Brain microvascular endothelial cell (primary cell): ENCODE data around the gene RPL10.

Experiments used
- DNase-seq: peaks from one replicate; pipeline ENCODE4 v3.0.0-alpha.2; 2020
- H3K27ac ChIP-seq: fragments of 250-450 bp; sonication (Bioruptor Pico); 2 replicates; pipeline ENCODE4 v1.5.1; 2020; ENCODE audit warnings: mild to moderate bottlenecking, moderate library complexity
- H3K27me3 ChIP-seq: fragments of 250-450 bp; sonication (Bioruptor Pico); replicated peaks from 2 replicates; pipeline ENCODE4 v1.5.1; 2020; ENCODE audit warnings: mild to moderate bottlenecking
- H3K36me3 ChIP-seq: fragments of 250-450 bp; sonication (Bioruptor Pico); replicated peaks from 2 replicates; pipeline ENCODE4 v1.5.1; 2020; ENCODE audit warnings: mild to moderate bottlenecking
- H3K4me3 ChIP-seq: 2 replicates; pipeline ENCODE4 v1.5.1; 2011; ENCODE audit warnings: low read depth, mild to moderate bottlenecking, control low read depth, low read length, moderate library complexity
- in situ Hi-C: cut with HindIII; loops from 2 replicates; pipeline ENCODE4 v1.10.0; 2017; ENCODE audit warnings: low sequenced_read_pairs, low pct_ligation_motif_present
- TF ChIP-seq, protein P1 (sequence below): IDR thresholded peaks from 2 replicates; pipeline ENCODE4 v1.5.1; 2011; ENCODE audit warnings: low read depth, mild to moderate bottlenecking, moderate library complexity, low read length, control low read depth, inconsistent platforms; ENCODE audit errors: missing control alignments

Gene RPL10

GRCh38 chrX:154374313-154375155, 23.6 kb upstream of the RPL10 start, which contains the start of gene FLNA:
Gene FLNA (minus strand): TSS chrX:154374634. CDS start chrX:154371245, 3,389 bp downstream.
- TF ChIP-seq, protein P1, sequence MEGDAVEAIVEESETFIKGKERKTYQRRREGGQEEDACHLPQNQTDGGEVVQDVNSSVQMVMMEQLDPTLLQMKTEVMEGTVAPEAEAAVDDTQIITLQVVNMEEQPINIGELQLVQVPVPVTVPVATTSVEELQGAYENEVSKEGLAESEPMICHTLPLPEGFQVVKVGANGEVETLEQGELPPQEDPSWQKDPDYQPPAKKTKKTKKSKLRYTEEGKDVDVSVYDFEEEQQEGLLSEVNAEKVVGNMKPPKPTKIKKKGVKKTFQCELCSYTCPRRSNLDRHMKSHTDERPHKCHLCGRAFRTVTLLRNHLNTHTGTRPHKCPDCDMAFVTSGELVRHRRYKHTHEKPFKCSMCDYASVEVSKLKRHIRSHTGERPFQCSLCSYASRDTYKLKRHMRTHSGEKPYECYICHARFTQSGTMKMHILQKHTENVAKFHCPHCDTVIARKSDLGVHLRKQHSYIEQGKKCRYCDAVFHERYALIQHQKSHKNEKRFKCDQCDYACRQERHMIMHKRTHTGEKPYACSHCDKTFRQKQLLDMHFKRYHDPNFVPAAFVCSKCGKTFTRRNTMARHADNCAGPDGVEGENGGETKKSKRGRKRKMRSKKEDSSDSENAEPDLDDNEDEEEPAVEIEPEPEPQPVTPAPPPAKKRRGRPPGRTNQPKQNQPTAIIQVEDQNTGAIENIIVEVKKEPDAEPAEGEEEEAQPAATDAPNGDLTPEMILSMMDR = no peak
- in situ Hi-C loops = no loop called here
- DNase-seq = no peak
- no peaks in the 10 kb centered on the region for H3K27me3 ChIP-seq
- peak within 1 kb of the TSS; percentile 20 for H3K27ac ChIP-seq
- peak within 1 kb of the TSS; percentile 62 for H3K4me3 ChIP-seq
- H3K36me3 ChIP-seq = peaks cover 12% of the 10 kb centered on the region

DNA sequence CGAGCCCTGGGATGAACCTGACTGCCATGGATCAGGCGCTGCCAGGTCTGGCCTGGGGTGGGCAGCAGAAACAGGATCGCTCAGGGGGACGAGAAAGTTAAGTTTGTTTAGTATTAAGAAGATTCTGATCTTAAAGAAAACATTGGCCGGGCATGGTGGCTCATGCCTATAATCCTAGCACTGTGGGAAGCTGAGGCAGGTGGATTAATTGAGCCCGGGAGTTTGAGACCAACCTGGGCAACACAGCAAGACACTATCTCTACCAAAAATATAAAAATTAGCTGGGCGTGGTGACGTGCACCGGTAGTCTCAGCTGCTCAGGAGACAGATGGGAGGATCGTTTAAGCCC, 23.0 kb upstream of the RPL10 start:
- peaks cover 8% of the 10 kb centered on the region for H3K36me3 ChIP-seq
- DNase-seq = no peak
- H3K27ac ChIP-seq = peak overlapping the region; percentile 18
- TF ChIP-seq, protein P1 = no peak
- H3K27me3 ChIP-seq = no peaks in the 10 kb centered on the region
- in situ Hi-C loops = no loop called here
- H3K4me3 ChIP-seq = no peak overlapping the region

DNA sequence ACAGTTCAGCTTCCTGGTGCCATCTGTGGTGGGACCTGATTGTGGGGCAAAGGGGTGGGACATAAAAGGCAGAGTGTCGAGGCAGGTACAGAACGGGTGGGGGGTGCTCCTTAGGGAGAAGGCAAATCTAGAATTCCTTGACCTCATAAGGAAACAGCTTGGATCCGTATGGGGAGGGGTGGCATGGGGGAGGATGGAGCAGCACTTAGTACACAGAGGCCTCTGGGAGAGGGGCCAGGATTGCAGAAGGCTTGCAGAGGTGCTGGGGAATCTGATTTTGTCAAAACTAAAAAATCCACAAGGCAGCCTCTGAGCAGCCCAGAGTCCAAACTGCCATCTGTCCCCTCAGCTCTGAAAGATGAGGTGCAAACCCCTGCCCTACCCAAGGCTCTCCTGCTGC, 21.4 kb upstream of the RPL10 start:
- TF ChIP-seq, protein P1 = no peak
- in situ Hi-C loops = no loop called here
- Histone ChIP-seq H3K27ac (no peak overlapping the region), H3K27me3 (no peaks in the 10 kb centered on the region), H3K36me3 (no peaks in the 10 kb centered on the region), H3K4me3 (no peak overlapping the region)
- no peak for DNase-seq

DNA sequence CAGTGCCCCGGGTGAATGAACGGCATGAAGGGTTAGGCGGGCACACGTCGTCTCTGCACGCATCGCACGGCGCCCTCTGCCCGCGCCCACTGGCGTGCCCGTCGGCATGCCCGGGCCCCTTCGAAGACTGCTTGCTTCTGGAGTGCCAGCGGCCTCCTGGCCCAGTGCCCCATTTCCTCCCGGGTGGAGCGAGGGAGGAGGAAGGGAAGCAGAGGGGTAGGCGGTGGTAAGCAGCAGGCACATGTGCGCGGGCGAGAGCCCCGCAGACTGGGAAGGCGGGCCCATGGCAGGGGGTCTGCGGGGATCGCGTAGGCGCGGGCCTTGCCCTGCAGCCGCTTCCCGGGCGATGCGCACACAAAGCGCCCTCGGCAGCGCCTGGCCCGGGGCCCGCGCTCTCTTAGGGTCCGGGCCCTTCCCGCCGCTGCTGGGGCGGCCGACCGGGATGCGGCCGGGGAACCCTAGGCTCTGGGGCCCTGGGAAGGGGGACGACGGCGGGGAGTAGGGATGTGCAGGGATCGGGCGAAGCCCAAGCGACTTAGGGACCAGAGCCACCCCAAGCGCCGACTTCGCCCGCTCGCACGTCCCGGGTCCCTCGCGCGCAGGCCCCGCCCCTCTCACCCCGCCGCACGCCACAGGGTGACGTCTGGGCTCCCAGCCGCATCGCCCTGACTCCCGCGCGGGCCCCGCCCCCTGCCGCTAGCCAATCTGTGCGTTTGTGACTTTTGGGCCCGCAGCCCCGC, 19.9 kb upstream of the RPL10 start:
- in situ Hi-C loops = no loop called here
- H3K27me3 ChIP-seq = no peaks in the 10 kb centered on the region
- DNase-seq = no peak
- H3K4me3 ChIP-seq = peak overlapping the region; percentile 43
- no peaks in the 10 kb centered on the region for H3K36me3 ChIP-seq
- TF ChIP-seq, protein P1 = no peak
- peak overlapping the region; percentile 93 for H3K27ac ChIP-seq

DNA sequence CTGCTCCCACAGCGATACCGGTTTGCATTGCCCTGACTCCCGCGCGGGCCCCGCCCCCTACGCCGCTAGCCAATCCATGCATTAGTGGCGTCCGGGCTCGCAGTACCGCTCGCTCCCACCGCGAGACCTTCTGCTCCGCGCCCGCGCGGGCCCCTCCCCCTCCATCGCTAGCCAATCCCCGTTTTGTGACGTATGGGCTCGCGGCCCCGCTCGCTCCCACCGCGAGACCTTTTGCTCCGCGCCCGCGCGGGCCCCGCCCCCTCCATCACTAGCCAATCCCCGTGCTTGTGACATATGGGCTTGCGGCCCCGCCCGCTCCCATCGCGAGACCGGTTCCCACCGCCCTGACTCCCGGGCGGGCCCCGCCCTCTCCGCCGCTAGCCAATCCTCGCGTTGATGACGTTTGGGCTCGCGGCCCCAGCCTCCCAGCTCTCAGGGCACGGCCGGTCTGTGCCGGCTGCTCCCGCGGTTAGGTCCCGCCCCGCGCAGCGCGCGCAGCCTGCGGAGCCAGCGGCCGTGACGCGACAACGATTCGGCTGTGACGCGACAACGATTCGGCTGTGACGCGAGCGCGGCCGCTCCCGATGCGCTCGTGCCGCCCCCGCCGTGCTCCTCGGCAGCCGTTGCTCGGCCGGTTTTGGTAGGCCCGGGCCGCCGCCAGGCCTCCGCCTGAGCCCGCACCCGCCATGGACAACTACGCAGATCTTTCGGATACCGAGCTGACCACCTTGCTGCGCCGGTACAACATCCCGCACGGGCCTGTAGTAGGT, 19.2 kb upstream of the RPL10 start, which contains the start of gene EMD:
TSS of gene EMD (plus strand) at position 497 of the 770 bp plus-strand sequence. CDS start at position 687, 190 bp downstream.
- TF ChIP-seq, protein P1 = no peak
- no peaks in the 10 kb centered on the region for H3K27me3 ChIP-seq
- peak within 1 kb of the TSS; percentile 70 for H3K4me3 ChIP-seq
- in situ Hi-C loops = no loop called here
- no peaks in the 10 kb centered on the region for H3K36me3 ChIP-seq
- DNase-seq = peak; percentile 95
- H3K27ac ChIP-seq = peak within 1 kb of the TSS; percentile 98
